Measurements from ENCODE around the gene L3HYPDH.
"Not testable (repeated sequence)": the region's sequence is repeated elsewhere in the genome, so short reads cannot be mapped to it uniquely, and the experiment has no call there.

The L3HYPDH gene

DNA sequence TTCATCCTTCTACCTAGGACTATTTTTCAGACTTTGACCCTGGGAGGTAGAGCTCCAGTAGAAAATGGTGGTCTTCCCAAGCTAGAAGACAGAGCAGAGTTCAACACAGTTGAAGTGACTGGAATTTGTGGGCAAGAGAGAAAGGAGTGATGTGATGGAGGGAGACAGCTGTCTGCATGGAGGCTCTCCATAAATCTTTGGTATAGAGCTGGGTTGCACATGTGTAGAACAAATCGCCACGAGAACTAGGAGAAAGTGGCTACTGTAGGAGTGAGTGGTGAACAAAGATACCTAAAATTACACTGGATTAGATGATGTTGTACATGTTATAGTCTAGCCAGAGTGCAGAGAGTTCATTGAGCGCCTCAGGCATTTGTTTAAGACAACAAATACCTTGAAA is 33.5 kb downstream of the L3HYPDH start:
- no peak for ATAC-seq (ENCODE audit: insufficient read depth, low read depth)
- H2AFZ ChIP-seq (ENCODE audit: low read depth, low read length), result no peak overlapping the region
- H4K20me1 ChIP-seq (ENCODE audit: insufficient read depth, low read length), result no peaks in the 10 kb centered on the region
- TF ChIP-seq CTCF (IDR thresholded peaks at IDR 0.05; ENCODE audit: borderline replicate concordance, extremely low read depth, low read length, poor library complexity, severe bottlenecking) (no peak), EZH2 (IDR thresholded peaks at IDR 0.05; ENCODE audit: borderline replicate concordance, low read depth, low read length, severe bottlenecking) (no peak)
- H3K27ac ChIP-seq (ENCODE audit: low read length), result no peak overlapping the region
- H3K9ac ChIP-seq (ENCODE audit: low read depth, low read length), result no peak overlapping the region
- H3K27me3 ChIP-seq (ENCODE audit: insufficient read depth, low read length, poor library complexity), result no peaks in the 10 kb centered on the region
- no peaks in the 10 kb centered on the region for H3K9me3 ChIP-seq (ENCODE audit: insufficient read depth, low read length, severe bottlenecking)
- H3K4me1 ChIP-seq (ENCODE audit: insufficient read depth, low read length), result no peaks in the 10 kb centered on the region
- H3K79me2 ChIP-seq (ENCODE audit: insufficient read depth, low read length), result no peaks in the 10 kb centered on the region
- H3K36me3 ChIP-seq (ENCODE audit: insufficient read depth, low read length), result no peaks in the 10 kb centered on the region
- no peak overlapping the region for H3K4me2 ChIP-seq (ENCODE audit: insufficient read depth, low read length)
- no peak for DNase-seq
- H3K4me3 ChIP-seq (ENCODE audit: low read depth in 1 of 2, low read length in 2 of 2), result no peak overlapping the region

DNA sequence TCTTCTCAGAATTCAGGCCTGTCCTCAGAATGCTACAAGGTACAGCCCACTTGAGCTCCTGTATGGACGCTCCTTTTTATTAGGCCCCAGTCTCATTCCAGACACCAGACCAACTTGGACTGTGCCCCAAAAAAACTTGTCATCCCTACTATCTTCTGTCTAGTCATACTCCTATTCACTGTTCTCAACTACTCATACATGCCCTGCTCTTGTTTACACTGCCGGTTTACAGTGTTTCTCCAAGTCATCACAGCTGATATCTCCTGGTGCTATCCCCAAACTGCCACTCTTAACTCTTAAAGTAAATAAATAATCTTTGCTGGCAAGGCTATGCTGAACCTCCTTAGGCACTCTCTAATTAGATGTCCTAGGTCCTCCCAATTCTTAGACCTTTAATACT is 35.5 kb downstream of the L3HYPDH start:
- not testable (repeated sequence) for H3K27me3 ChIP-seq (ENCODE audit: insufficient read depth, low read length, poor library complexity); H3K4me2 ChIP-seq (ENCODE audit: insufficient read depth, low read length); H3K27ac ChIP-seq (ENCODE audit: low read length); H3K4me1 ChIP-seq (ENCODE audit: insufficient read depth, low read length); H3K79me2 ChIP-seq (ENCODE audit: insufficient read depth, low read length); H3K4me3 ChIP-seq (ENCODE audit: low read depth in 1 of 2, low read length in 2 of 2); DNase-seq; H4K20me1 ChIP-seq (ENCODE audit: insufficient read depth, low read length); H3K9me3 ChIP-seq (ENCODE audit: insufficient read depth, low read length, severe bottlenecking); ATAC-seq (ENCODE audit: insufficient read depth, low read depth); H3K9ac ChIP-seq (ENCODE audit: low read depth, low read length); H3K36me3 ChIP-seq (ENCODE audit: insufficient read depth, low read length); H2AFZ ChIP-seq (ENCODE audit: low read depth, low read length)

DNA sequence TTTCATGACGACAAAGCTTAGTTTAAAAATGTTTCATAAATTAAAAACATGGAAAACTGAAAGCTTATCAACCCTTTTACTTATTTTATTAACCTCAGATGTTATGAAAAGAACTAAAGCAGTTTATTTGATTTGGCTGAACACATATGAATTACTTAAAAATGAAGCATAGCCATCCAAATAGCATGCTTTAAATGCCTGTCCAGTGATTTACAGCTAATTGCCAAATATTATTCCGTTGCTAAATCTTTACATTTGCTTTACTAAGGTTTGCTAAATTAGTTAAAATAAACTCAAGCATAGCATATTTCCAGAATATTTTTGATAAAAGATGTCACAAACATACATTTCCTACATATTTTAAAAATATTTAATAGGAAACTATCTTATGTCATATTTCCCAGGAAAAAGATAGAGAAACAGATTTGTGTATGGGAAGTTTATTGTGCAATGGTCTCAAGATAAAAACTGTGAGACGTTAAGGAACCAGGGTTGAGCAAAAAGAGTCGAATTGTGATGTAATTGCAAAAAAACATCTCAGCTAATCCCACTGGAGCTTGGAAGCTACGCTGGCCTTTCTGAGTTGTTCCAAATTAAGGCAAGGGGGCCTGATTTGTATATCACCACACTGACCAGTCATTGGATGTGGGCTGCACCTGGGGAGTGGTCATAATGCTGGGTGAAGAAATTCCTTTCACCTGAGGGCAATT is 44.8 kb downstream of the L3HYPDH start:
- ATAC-seq (ENCODE audit: insufficient read depth, low read depth) (no peak), DNase-seq (no peak)
- TF ChIP-seq CTCF (IDR thresholded peaks at IDR 0.05; ENCODE audit: borderline replicate concordance, extremely low read depth, low read length, poor library complexity, severe bottlenecking), result no peak
- no peak for TF ChIP-seq EZH2 (IDR thresholded peaks at IDR 0.05; ENCODE audit: borderline replicate concordance, low read depth, low read length, severe bottlenecking)
- no peaks in the 10 kb centered on the region for H3K27me3 ChIP-seq (ENCODE audit: insufficient read depth, low read length, poor library complexity)
- H4K20me1 ChIP-seq (ENCODE audit: insufficient read depth, low read length), result no peaks in the 10 kb centered on the region
- H3K4me1 ChIP-seq (ENCODE audit: insufficient read depth, low read length), result no peaks in the 10 kb centered on the region
- no peak overlapping the region for H3K27ac ChIP-seq (ENCODE audit: low read length)
- H2AFZ ChIP-seq (ENCODE audit: low read depth, low read length), result no peak overlapping the region
- no peak overlapping the region for H3K4me2 ChIP-seq (ENCODE audit: insufficient read depth, low read length)
- no peaks in the 10 kb centered on the region for H3K9me3 ChIP-seq (ENCODE audit: insufficient read depth, low read length, severe bottlenecking)
- no peak overlapping the region for H3K9ac ChIP-seq (ENCODE audit: low read depth, low read length)
- H3K79me2 ChIP-seq (ENCODE audit: insufficient read depth, low read length), result no peaks in the 10 kb centered on the region
- H3K4me3 ChIP-seq (ENCODE audit: low read depth in 1 of 2, low read length in 2 of 2), result no peak overlapping the region
- no peaks in the 10 kb centered on the region for H3K36me3 ChIP-seq (ENCODE audit: insufficient read depth, low read length)

GRCh38 chr14:59438195-59438647 is 46.0 kb downstream of the L3HYPDH start:
- H3K9ac ChIP-seq (ENCODE audit: low read depth, low read length), result no peak overlapping the region
- TF ChIP-seq EZH2 (IDR thresholded peaks at IDR 0.05; ENCODE audit: borderline replicate concordance, low read depth, low read length, severe bottlenecking) (no peak), CTCF (IDR thresholded peaks at IDR 0.05; ENCODE audit: borderline replicate concordance, extremely low read depth, low read length, poor library complexity, severe bottlenecking) (no peak)
- H3K36me3 ChIP-seq (ENCODE audit: insufficient read depth, low read length), result no peaks in the 10 kb centered on the region
- no peaks in the 10 kb centered on the region for H3K4me1 ChIP-seq (ENCODE audit: insufficient read depth, low read length)
- ATAC-seq (ENCODE audit: insufficient read depth, low read depth), result no peak
- H3K27ac ChIP-seq (ENCODE audit: low read length), result no peak overlapping the region
- no peaks in the 10 kb centered on the region for H4K20me1 ChIP-seq (ENCODE audit: insufficient read depth, low read length)
- H2AFZ ChIP-seq (ENCODE audit: low read depth, low read length), result no peak overlapping the region
- H3K4me2 ChIP-seq (ENCODE audit: insufficient read depth, low read length), result no peak overlapping the region
- no peak for DNase-seq
- H3K4me3 ChIP-seq (ENCODE audit: low read depth in 1 of 2, low read length in 2 of 2), result no peak overlapping the region
- no peaks in the 10 kb centered on the region for H3K9me3 ChIP-seq (ENCODE audit: insufficient read depth, low read length, severe bottlenecking)
- no peaks in the 10 kb centered on the region for H3K79me2 ChIP-seq (ENCODE audit: insufficient read depth, low read length)
- no peaks in the 10 kb centered on the region for H3K27me3 ChIP-seq (ENCODE audit: insufficient read depth, low read length, poor library complexity)
